ENCODE data around the gene TMEM139. TPM values are rescaled to one million over a fixed set of nuclear protein-coding genes. Genes with fewer than 3 reads are reported as not detected.

The TMEM139 gene
- 1 to 10 TPM; 2.3 to 4.1 TPM for total RNA-seq
- long read RNA-seq, partial matches to known transcripts: 0 of 2 reads
- long read RNA-seq, other reads (novel, unspliced or antisense): 1 of 2 reads

GRCh38 chr7:143284591-143285469 lies at the start of gene TMEM139:
Gene TMEM139 (plus strand): TSS chr7:143284958. CDS start chr7:143285958, 1,000 bp downstream.
- DNase-seq (no peak), ATAC-seq (no peak)
- intact Hi-C loops (cut with DNase I): no loop called here

- DNase-seq (no peak), ATAC-seq (no peak)
- intact Hi-C loops (cut with DNase I): no loop called here
Measured at GRCh38 chr7:143235561-143235960, 49.2 kb upstream of the TMEM139 start.

- no peak for DNase-seq
- intact Hi-C loops (cut with DNase I): no loop called here
- ATAC-seq: no peak
Measured at GRCh38 chr7:143236408-143236990, 48.3 kb upstream of the TMEM139 start.

- no peak for DNase-seq
- intact Hi-C loops (cut with DNase I): no loop called here
- ATAC-seq: no peak
Measured at GRCh38 chr7:143237366-143237765, 47.4 kb upstream of the TMEM139 start.

GRCh38 chr7:143238289-143238980 lies 46.3 kb upstream of the TMEM139 start:
- no peak for ATAC-seq
- intact Hi-C loops (cut with DNase I): no loop called here
- DNase-seq: no peak

GRCh38 chr7:143239813-143240212 lies 44.9 kb upstream of the TMEM139 start:
- intact Hi-C loops (cut with DNase I): loop anchor here (1.0 to 10.0 kb wide), 4 partner anchors 65 to 177 kb away; no protein-coding TSS in a partner anchor
- peak; percentile 59 to 60 for ATAC-seq
- DNase-seq: no peak

GRCh38 chr7:143240291-143241168 lies 44.2 kb upstream of the TMEM139 start:
- ATAC-seq: peak; percentile 91 to 92
- peak; percentile 65 for DNase-seq
- intact Hi-C loops (cut with DNase I): loop anchor here (1.0 to 10.0 kb wide), 4 partner anchors 65 to 177 kb away; no protein-coding TSS in a partner anchor

- intact Hi-C loops (cut with DNase I): loop anchor here (5.0 to 10.0 kb wide), 3 partner anchors 65 to 175 kb away; no protein-coding TSS in a partner anchor
- ATAC-seq: no peak
Measured at GRCh38 chr7:143242306-143242705, 42.5 kb upstream of the TMEM139 start.

GRCh38 chr7:143243111-143243510 lies 41.6 kb upstream of the TMEM139 start:
- intact Hi-C loops (cut with DNase I): loop anchor here (5.0 to 10.0 kb wide), 3 partner anchors 64 to 174 kb away; no protein-coding TSS in a partner anchor
- no peak for ATAC-seq

More at GRCh38 chr7:143242306-143242705, 42.5 kb upstream of the TMEM139 start:
- no peak for DNase-seq

GRCh38 chr7:143243614-143244013 lies 41.1 kb upstream of the TMEM139 start:
- intact Hi-C loops (cut with DNase I): loop anchor here (5.0 to 10.0 kb wide), 3 partner anchors 64 to 174 kb away; no protein-coding TSS in a partner anchor
- no peak for ATAC-seq
- DNase-seq: no peak

More at GRCh38 chr7:143243111-143243510, 41.6 kb upstream of the TMEM139 start:
- no peak for DNase-seq

GRCh38 chr7:143244321-143244720 lies 40.4 kb upstream of the TMEM139 start:
- intact Hi-C loops (cut with DNase I): loop anchor here (5.0 to 10.0 kb wide), 3 partner anchors 63 to 173 kb away; no protein-coding TSS in a partner anchor
- DNase-seq (no peak), ATAC-seq (no peak)

- DNase-seq (no peak), ATAC-seq (no peak)
- intact Hi-C loops (cut with DNase I): loop anchor here in 1 of 2 donors (10.0 kb wide), 1 partner anchor 110 kb away; no protein-coding TSS in a partner anchor
Measured at GRCh38 chr7:143245123-143245522, 39.6 kb upstream of the TMEM139 start.

GRCh38 chr7:143247372-143247771 lies 37.4 kb upstream of the TMEM139 start:
- intact Hi-C loops (cut with DNase I): loop anchor here in 1 of 2 donors (10.0 kb wide), 1 partner anchor 107 kb away; no protein-coding TSS in a partner anchor

GRCh38 chr7:143248761-143249354 lies 35.9 kb upstream of the TMEM139 start:
- ATAC-seq (no peak), DNase-seq (no peak)
- intact Hi-C loops (cut with DNase I): loop anchor here in 1 of 2 donors (10.0 kb wide), 1 partner anchor 106 kb away; no protein-coding TSS in a partner anchor

More at GRCh38 chr7:143247372-143247771, 37.4 kb upstream of the TMEM139 start:
- DNase-seq (no peak), ATAC-seq (no peak)

GRCh38 chr7:143250199-143250598 lies 34.6 kb upstream of the TMEM139 start:
- DNase-seq: no peak
- intact Hi-C loops (cut with DNase I): no loop called here
- no peak for ATAC-seq

- DNase-seq: no peak
- intact Hi-C loops (cut with DNase I): no loop called here
- no peak for ATAC-seq
Measured at GRCh38 chr7:143250822-143251221, 33.9 kb upstream of the TMEM139 start.

GRCh38 chr7:143252006-143252405 lies 32.8 kb upstream of the TMEM139 start:
- no peak for ATAC-seq
- DNase-seq: no peak
- intact Hi-C loops (cut with DNase I): no loop called here

GRCh38 chr7:143255564-143255963 lies 29.2 kb upstream of the TMEM139 start:
- intact Hi-C loops (cut with DNase I): no loop called here
- DNase-seq: no peak
- no peak for ATAC-seq
